Measurements from ENCODE around the gene CXCL16. TPM values are rescaled to one million over a fixed set of nuclear protein-coding genes. Genes with fewer than 3 reads are reported as not detected.

The CXCL16 gene
- total and polyA plus RNA-seq, 2 of the 13 experiments (the other 11 are each of a cell fraction or from before 2014, with no cell fraction given) = 9.4 to 101 TPM

- no peak for TF ChIP-seq FOXP4 (CRISPR knock-in tag; IDR thresholded peaks at IDR 0.05)
- no peak for TF ChIP-seq PPARG (CRISPR knock-in tag; conservative IDR thresholded peaks at IDR 0.05)
- peak; percentile 88 for TF ChIP-seq ZNF543 (CRISPR knock-in tag; IDR thresholded peaks at IDR 0.05)
- TF ChIP-seq HOXA5 (CRISPR knock-in tag; IDR thresholded peaks at IDR 0.05) = no peak; the same call in 1 of the 2 replicates
- TF ChIP-seq ATF6 (CRISPR knock-in tag; conservative IDR thresholded peaks at IDR 0.05) = no peak
- peak; percentile 53; the same call in 1 of the 2 replicates for TF ChIP-seq ZNF775 (CRISPR knock-in tag; IDR thresholded peaks at IDR 0.05; ENCODE audit: borderline replicate concordance)
- no peak for TF ChIP-seq PRMT3 (CRISPR knock-in tag; IDR thresholded peaks at IDR 0.05; ENCODE audit: borderline replicate concordance, low read depth)
- peak; percentile 52 for TF ChIP-seq AGO2 (optimal IDR thresholded peaks at IDR 0.05; ENCODE audit: low read depth, low read length)
- TF ChIP-seq MED1 (CRISPR knock-in tag; IDR thresholded peaks at IDR 0.05) = 0 out of 2 replicates have a peak, but pooled peaks have one; percentile 12
- TF ChIP-seq DBP (CRISPR knock-in tag; IDR thresholded peaks at IDR 0.05; ENCODE audit: not compliant biosample characterization) = no peak
- TF ChIP-seq HDAC6 (IDR thresholded peaks at IDR 0.05; ENCODE audit: low read depth, low read length) = no peak
- 0 out of 2 replicates have a peak, but pooled peaks have one; percentile 4 for TF ChIP-seq CREB3 (CRISPR knock-in tag; IDR thresholded peaks at IDR 0.05)
- TF ChIP-seq NFATC3 (CRISPR knock-in tag; IDR thresholded peaks at IDR 0.05) = no peak
- TF ChIP-seq ERF (CRISPR knock-in tag; IDR thresholded peaks at IDR 0.05) = no peak
- TF ChIP-seq CEBPG (CRISPR knock-in tag; IDR thresholded peaks at IDR 0.05) = no peak
Measured at GRCh38 chr17:4739122-4740024, at the start of gene CXCL16, which contains the start of gene ZMYND15 (continued).

All from HepG2 (cell line).